ENCODE data around the gene RNF207. TPM values are rescaled to one million over a fixed set of nuclear protein-coding genes. Genes with fewer than 3 reads are reported as not detected.
A peak's percentile ranks its signal among the peaks of the same experiment; 100 is the strongest.

Gene RNF207
- total RNA-seq, 1 experiment from 2014 or later, result 95.4 TPM

DNA sequence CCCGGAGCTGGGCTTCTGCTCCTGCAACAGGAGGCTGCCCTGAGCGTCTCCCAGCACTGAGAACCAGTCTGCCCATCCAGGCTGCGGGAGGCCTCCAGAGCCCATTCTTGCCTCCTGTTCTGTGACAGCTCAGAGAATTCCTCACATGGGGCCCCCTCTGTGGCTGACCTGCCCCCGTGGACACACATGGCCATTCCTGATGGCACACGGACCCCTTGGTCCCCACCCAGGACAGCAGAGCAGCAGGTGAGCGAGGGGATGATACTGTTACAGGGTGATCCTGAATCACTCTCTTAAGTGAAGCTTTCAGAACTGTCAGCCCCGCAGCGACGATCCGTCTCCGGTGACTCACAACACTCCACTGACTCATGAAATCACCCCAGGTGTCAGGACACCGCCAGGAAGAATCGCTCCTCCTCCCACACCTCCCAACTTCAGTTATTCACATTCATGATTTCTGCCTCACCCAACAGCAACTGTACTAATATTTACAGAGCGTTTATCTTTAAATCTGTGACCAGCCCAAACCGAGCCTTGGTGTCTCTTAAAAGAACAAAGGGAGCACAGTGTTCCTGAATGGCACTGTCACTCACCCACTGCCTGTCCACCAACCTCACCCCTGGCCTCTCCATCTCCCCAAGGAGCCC, 48.3 kb upstream of the RNF207 start:
- peaks cover 27% of the 10 kb centered on the region for H3K4me1 ChIP-seq (ENCODE audit: insufficient read depth, low read length)
- H3K9me2 ChIP-seq (replicated peaks; ENCODE audit: low read length), result no peaks in the 10 kb centered on the region
- no peaks in the 10 kb centered on the region for H3K36me3 ChIP-seq (ENCODE audit: low read depth, low read length)
- H3K4me3 ChIP-seq (ENCODE audit: low read length), result peak overlapping the region; percentile 32; the same call in 1 of the 2 replicates
- TF ChIP-seq EZH2 (IDR thresholded peaks at IDR 0.05; ENCODE audit: low read length, unreplicated experiment), result no peak
- no peak for TF ChIP-seq EZH2phosphoT487 (IDR thresholded peaks at IDR 0.05; ENCODE audit: borderline replicate concordance, low read length)
- TF ChIP-seq, protein P1, sequence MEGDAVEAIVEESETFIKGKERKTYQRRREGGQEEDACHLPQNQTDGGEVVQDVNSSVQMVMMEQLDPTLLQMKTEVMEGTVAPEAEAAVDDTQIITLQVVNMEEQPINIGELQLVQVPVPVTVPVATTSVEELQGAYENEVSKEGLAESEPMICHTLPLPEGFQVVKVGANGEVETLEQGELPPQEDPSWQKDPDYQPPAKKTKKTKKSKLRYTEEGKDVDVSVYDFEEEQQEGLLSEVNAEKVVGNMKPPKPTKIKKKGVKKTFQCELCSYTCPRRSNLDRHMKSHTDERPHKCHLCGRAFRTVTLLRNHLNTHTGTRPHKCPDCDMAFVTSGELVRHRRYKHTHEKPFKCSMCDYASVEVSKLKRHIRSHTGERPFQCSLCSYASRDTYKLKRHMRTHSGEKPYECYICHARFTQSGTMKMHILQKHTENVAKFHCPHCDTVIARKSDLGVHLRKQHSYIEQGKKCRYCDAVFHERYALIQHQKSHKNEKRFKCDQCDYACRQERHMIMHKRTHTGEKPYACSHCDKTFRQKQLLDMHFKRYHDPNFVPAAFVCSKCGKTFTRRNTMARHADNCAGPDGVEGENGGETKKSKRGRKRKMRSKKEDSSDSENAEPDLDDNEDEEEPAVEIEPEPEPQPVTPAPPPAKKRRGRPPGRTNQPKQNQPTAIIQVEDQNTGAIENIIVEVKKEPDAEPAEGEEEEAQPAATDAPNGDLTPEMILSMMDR (conservative IDR thresholded peaks at IDR 0.05; ENCODE audit: low read depth, low read length), result no peak
- no TSS peak for BruUV-seq (replicated peaks)
- peak; percentile 88 for ATAC-seq
- H3K9me3 ChIP-seq (ENCODE audit: low read length), result no peaks in the 10 kb centered on the region
- H3K27ac ChIP-seq (ENCODE audit: low read length), result peak overlapping the region; percentile 97
- no peaks in the 10 kb centered on the region for H4K20me1 ChIP-seq (ENCODE audit: low read length)
- ChIA-PET POLR2A (ENCODE audit: unreplicated experiment) (interaction anchor here (0.6 kb wide), 1 partner anchor 21 kb away, joined by 4 read pairs; no protein-coding TSS in a partner anchor), CTCF (no interaction called here)
- H3K9ac ChIP-seq (ENCODE audit: low read length), result peak overlapping the region; percentile 78
- H3K27me3 ChIP-seq (ENCODE audit: low read length), result no peaks in the 10 kb centered on the region
- H2AFZ ChIP-seq (ENCODE audit: low read length), result peak overlapping the region; percentile 41
- H3K4me2 ChIP-seq (ENCODE audit: low read length), result peak overlapping the region; percentile 80
- H3K79me2 ChIP-seq (ENCODE audit: low read length), result no peaks in the 10 kb centered on the region
- H3F3A ChIP-seq (ENCODE audit: low read length, unreplicated experiment), result peaks cover 16% of the 10 kb centered on the region
- peak; percentile 100 for DNase-seq
- intact Hi-C loops (cut with micrococcal nuclease), result loop anchor here (1.0 to 5.0 kb wide), 3 partner anchors 41 to 105 kb away; partner anchors contain the start of gene RPL22

DNA sequence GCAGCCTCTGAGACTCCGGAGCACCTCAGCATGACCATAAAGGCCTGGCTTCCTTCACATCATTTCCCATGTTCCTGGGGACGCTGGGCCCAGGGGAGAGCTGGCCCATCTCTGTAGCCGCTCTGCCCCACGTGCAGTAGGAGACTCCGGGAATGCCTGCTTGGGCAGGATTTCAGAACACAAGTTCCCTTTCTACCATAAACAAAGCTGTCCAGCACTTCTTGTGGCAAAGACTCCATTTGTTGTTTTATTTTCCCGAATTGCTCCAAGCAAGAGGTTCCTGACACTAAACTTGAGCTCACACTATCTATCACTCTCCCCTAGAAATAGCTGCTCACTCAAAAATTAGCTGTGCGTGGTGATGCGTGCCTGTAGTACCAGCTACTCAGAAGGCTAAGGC, 47.7 kb upstream of the RNF207 start:
- Histone ChIP-seq H2AFZ (ENCODE audit: low read length) (peak overlapping the region; percentile 41; the same call in 1 of the 2 replicates), H3K4me3 (ENCODE audit: low read length) (peak overlapping the region; percentile 7; the same call in 1 of the 2 replicates), H3K36me3 (ENCODE audit: low read depth, low read length) (no peaks in the 10 kb centered on the region), H3K4me1 (ENCODE audit: insufficient read depth, low read length) (peaks cover 27% of the 10 kb centered on the region), H3K79me2 (ENCODE audit: low read length) (no peaks in the 10 kb centered on the region), H4K20me1 (ENCODE audit: low read length) (no peaks in the 10 kb centered on the region), H3K4me2 (ENCODE audit: low read length) (peak overlapping the region; percentile 70), H3K9me3 (ENCODE audit: low read length) (no peaks in the 10 kb centered on the region), H3K9me2 (replicated peaks; ENCODE audit: low read length) (no peaks in the 10 kb centered on the region), H3K9ac (ENCODE audit: low read length) (peak overlapping the region; percentile 77), H3F3A (ENCODE audit: low read length, unreplicated experiment) (peaks cover 16% of the 10 kb centered on the region), H3K27ac (ENCODE audit: low read length) (peak overlapping the region; percentile 97), H3K27me3 (ENCODE audit: low read length) (no peaks in the 10 kb centered on the region)
- intact Hi-C loops (cut with micrococcal nuclease), result loop anchor here (5.0 kb wide), 1 partner anchor 106 kb away; no protein-coding TSS in a partner anchor
- DNase-seq (no peak), ATAC-seq (no peak)
- no peak for TF ChIP-seq EZH2phosphoT487 (IDR thresholded peaks at IDR 0.05; ENCODE audit: borderline replicate concordance, low read length)
- TF ChIP-seq, protein P1 (conservative IDR thresholded peaks at IDR 0.05; ENCODE audit: low read depth, low read length), result no peak
- no peak for TF ChIP-seq EZH2 (IDR thresholded peaks at IDR 0.05; ENCODE audit: low read length, unreplicated experiment)
- ChIA-PET POLR2A (ENCODE audit: unreplicated experiment) (interaction anchor here (0.6 to 0.7 kb wide), 2 partner anchors 22 to 842 kb away, joined by 3 to 4 read pairs; no protein-coding TSS in a partner anchor), CTCF (no interaction called here)
- BruUV-seq (replicated peaks), result TSS peak; percentile 96

DNA sequence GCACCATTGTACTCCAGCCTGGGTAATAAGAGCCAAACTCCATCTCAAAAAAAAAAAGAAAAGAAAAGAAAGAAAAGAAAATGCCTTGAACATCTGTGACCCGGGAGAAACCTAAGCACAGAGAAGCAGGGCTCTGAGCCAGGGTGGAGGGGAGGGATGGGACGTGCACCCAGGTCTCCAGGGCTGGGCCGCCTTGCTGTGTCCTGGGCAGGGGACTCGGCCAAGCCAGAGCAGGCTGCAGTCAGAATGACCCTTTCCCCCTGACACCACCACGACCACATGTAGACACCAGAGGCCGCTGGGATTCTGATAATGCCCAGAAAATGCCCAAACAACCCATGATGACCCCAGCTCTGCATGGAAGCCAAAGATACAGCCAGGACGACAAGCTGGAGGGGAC, 43.6 kb upstream of the RNF207 start:
- Histone ChIP-seq H3K9me3 (ENCODE audit: low read length) (no peaks in the 10 kb centered on the region), H3K27me3 (ENCODE audit: low read length) (no peaks in the 10 kb centered on the region), H3K36me3 (ENCODE audit: low read depth, low read length) (no peaks in the 10 kb centered on the region), H3K4me1 (ENCODE audit: insufficient read depth, low read length) (peaks cover 10% of the 10 kb centered on the region), H3K27ac (ENCODE audit: low read length) (no peak overlapping the region), H3F3A (ENCODE audit: low read length, unreplicated experiment) (peaks cover 9% of the 10 kb centered on the region), H3K9me2 (replicated peaks; ENCODE audit: low read length) (no peaks in the 10 kb centered on the region), H4K20me1 (ENCODE audit: low read length) (no peaks in the 10 kb centered on the region), H3K9ac (ENCODE audit: low read length) (no peak overlapping the region), H3K4me2 (ENCODE audit: low read length) (no peak overlapping the region), H2AFZ (ENCODE audit: low read length) (no peak overlapping the region), H3K4me3 (ENCODE audit: low read length) (no peak overlapping the region), H3K79me2 (ENCODE audit: low read length) (no peaks in the 10 kb centered on the region)
- intact Hi-C loops (cut with micrococcal nuclease), result no loop called here
- ATAC-seq (no peak), DNase-seq (no peak)
- CTCF ChIA-PET, result no interaction called here
- POLR2A ChIA-PET (ENCODE audit: unreplicated experiment), result no interaction called here
- TF ChIP-seq EZH2 (IDR thresholded peaks at IDR 0.05; ENCODE audit: low read length, unreplicated experiment) (no peak), EZH2phosphoT487 (IDR thresholded peaks at IDR 0.05; ENCODE audit: borderline replicate concordance, low read length) (no peak)
- TF ChIP-seq, protein P1 (conservative IDR thresholded peaks at IDR 0.05; ENCODE audit: low read depth, low read length), result no peak
- BruUV-seq (replicated peaks), result no TSS peak

All from PC-3 (cell line).